C4-2B (cell line): ENCODE data around the gene GAS7.

Experiments used
- CTCF ChIP-seq: fragments of 450-650 bp; conservative IDR thresholded peaks from 2 replicates; pipeline ENCODE4 v1.5.1; 2017; ENCODE audit warnings: mild to moderate bottlenecking
- ZFX ChIP-seq: fragments of 450-650 bp; IDR thresholded peaks from 2 replicates; pipeline ENCODE4 v1.6.1; 2017

- TF ChIP-seq CTCF (no peak), ZFX (no peak)
Measured at GRCh38 chr17:10155371-10156076, 42.9 kb downstream of the GAS7 start.
